Tibial nerve (tissue), 4 donors: ENCODE data around the gene KCNJ9.

Experiments
- CTCF ChIP-seq, 5 experiments: fragments of 200-600 bp in 3 of 5; fragments of 450-650 bp in 2 of 5; sonication (generic) in 3 of 5; IDR thresholded peaks; one replicate each; pipeline ENCODE4 v1.5.1; 2016 to 2019; ENCODE audit warnings: antibody characterized with exemption in 5 of 5, mild to moderate bottlenecking in 3 of 5, moderate library complexity in 2 of 5
- EP300 ChIP-seq, 2 donors: sonication (generic); formaldehyde crosslinking; IDR thresholded peaks; one replicate each; pipeline ENCODE4 v1.6.1; 2017; ENCODE audit warnings: antibody characterized with exemption in 2 of 2, mild to moderate bottlenecking in 1 of 2
- POLR2A ChIP-seq, 2 donors: fragments of 450-650 bp; IDR thresholded peaks; one replicate each; pipeline ENCODE4 v1.6.1; 2017; ENCODE audit warnings: antibody characterized with exemption in 2 of 2, mild to moderate bottlenecking in 2 of 2, moderate library complexity in 2 of 2

- peak; percentile 93 to 99 (median 95) for TF ChIP-seq CTCF (IDR thresholded peaks at IDR 0.05)
- peak in 1 of 2 donors; percentile 49 for TF ChIP-seq POLR2A (IDR thresholded peaks at IDR 0.05)
- TF ChIP-seq EP300 (IDR thresholded peaks at IDR 0.05) = peak; percentile 34 to 86
Measured at GRCh38 chr1:160101037-160101716, 19.8 kb downstream of the KCNJ9 start.
